ENCODE data around the gene RPS29. TPM values are rescaled to one million over a fixed set of nuclear protein-coding genes. Genes with fewer than 3 reads are reported as not detected.
"Not testable (repeated sequence)": the region's sequence is repeated elsewhere in the genome, so short reads cannot be mapped to it uniquely, and the experiment has no call there.

RPS29 gene
- total RNA-seq, 1 donor from 2014 or later: 4,421 TPM

GRCh38 chr14:49598485-49599300 is 12.5 kb upstream of the RPS29 start, which contains the start of gene LRR1:
TSS of gene LRR1 (plus strand) at chr14:49598940. CDS start at chr14:49599021, 81 bp downstream.
- DNase-seq (ENCODE audit: low spot score): peak; percentile 87

- DNase-seq (ENCODE audit: low spot score): no peak
Observed at GRCh38 chr14:49598189-49598484, 12.0 kb upstream of the RPS29 start.

- peak; percentile 96 for DNase-seq (ENCODE audit: low spot score)
Observed at GRCh38 chr14:49594347-49595091, 8.3 kb upstream of the RPS29 start.

- peak; percentile 29 for DNase-seq (ENCODE audit: low spot score)
Observed at GRCh38 chr14:49593016-49593415, 6.8 kb upstream of the RPS29 start.

GRCh38 chr14:49589387-49589786 is 3.2 kb upstream of the RPS29 start:
- no peak for DNase-seq (ENCODE audit: low spot score)

GRCh38 chr14:49586673-49587460 is 687 bp upstream of the RPS29 start:
- DNase-seq (ENCODE audit: low spot score): peak; percentile 72

- not testable (repeated sequence) for DNase-seq (ENCODE audit: low spot score)
Observed at GRCh38 chr14:49584981-49585640, 1.1 kb downstream of the RPS29 start.

- no peak for DNase-seq (ENCODE audit: low spot score)
Observed at GRCh38 chr14:49584058-49584457, 2.1 kb downstream of the RPS29 start.

GRCh38 chr14:49583629-49584028 is 2.6 kb downstream of the RPS29 start:
- no peak for DNase-seq (ENCODE audit: low spot score)

GRCh38 chr14:49582113-49582977 is 3.8 kb downstream of the RPS29 start:
- no peak for DNase-seq (ENCODE audit: low spot score)

GRCh38 chr14:49581209-49582112 is 4.7 kb downstream of the RPS29 start:
- no peak for DNase-seq (ENCODE audit: low spot score)

GRCh38 chr14:49579841-49580240 is 6.3 kb downstream of the RPS29 start:
- no peak for DNase-seq (ENCODE audit: low spot score)

GRCh38 chr14:49578141-49578540 is 8.0 kb downstream of the RPS29 start:
- DNase-seq (ENCODE audit: low spot score): no peak

GRCh38 chr14:49574038-49574437 is 12.1 kb downstream of the RPS29 start:
- DNase-seq (ENCODE audit: low spot score): no peak

GRCh38 chr14:49569281-49569680 is 16.9 kb downstream of the RPS29 start:
- DNase-seq (ENCODE audit: low spot score): no peak

- no peak for DNase-seq (ENCODE audit: low spot score)
Observed at GRCh38 chr14:49566714-49567113, 19.5 kb downstream of the RPS29 start.

- no peak for DNase-seq (ENCODE audit: low spot score)
Observed at GRCh38 chr14:49559979-49560768, 26.0 kb downstream of the RPS29 start.

GRCh38 chr14:49553892-49554291 is 32.3 kb downstream of the RPS29 start:
- DNase-seq (ENCODE audit: low spot score): no peak

GRCh38 chr14:49553106-49553505 is 33.1 kb downstream of the RPS29 start:
- DNase-seq (ENCODE audit: low spot score): no peak

Data from umbilical cord (tissue), 2 donors.